BE2C (cell line): Measurements from ENCODE around the gene ABLIM2. TPM values are rescaled to one million over a fixed set of nuclear protein-coding genes. Genes with fewer than 3 reads are reported as not detected.

Experiments
- DNase-seq: peaks from one replicate; pipeline ENCODE4 v3.0.0-alpha.2; 2020
- H3K27me3 ChIP-seq: fragments of 250-450 bp; sonication (Bioruptor Pico); 2 replicates; pipeline ENCODE4 v1.5.1; 2020; ENCODE audit warnings: mild to moderate bottlenecking
- H3K36me3 ChIP-seq: fragments of 250-450 bp; sonication (Bioruptor Pico); 2 replicates; pipeline ENCODE4 v1.5.1; 2020; ENCODE audit warnings: mild to moderate bottlenecking
- H3K4me1 ChIP-seq: fragments of 250-450 bp; sonication (Bioruptor Pico); 2 replicates; pipeline ENCODE4 v1.5.1; 2020
- H3K4me3 ChIP-seq: 2 replicates; pipeline ENCODE4 v1.5.1; 2011; ENCODE audit warnings: low read depth, low read length
- H3K9me3 ChIP-seq: fragments of 250-450 bp; sonication (Bioruptor Pico); 2 replicates; pipeline ENCODE4 v1.5.1; 2020
- polyA plus RNA-seq: library from polyadenylated mRNA; unstranded; fragments of >200 nt; gene quantifications from one replicate; pipeline ENCODE4 v1.2.1, GENCODE V29; 2012; ENCODE audit warnings: low read depth, missing spikeins; ENCODE audit not compliant: insufficient read length, insufficient read depth
- TF ChIP-seq, protein P1 (sequence below): IDR thresholded peaks from 2 replicates; pipeline ENCODE4 v1.5.1; 2012; ENCODE audit warnings: mild to moderate bottlenecking, low read depth, low read length

ABLIM2 gene
- 10.1 TPM for polyA plus RNA-seq

DNA sequence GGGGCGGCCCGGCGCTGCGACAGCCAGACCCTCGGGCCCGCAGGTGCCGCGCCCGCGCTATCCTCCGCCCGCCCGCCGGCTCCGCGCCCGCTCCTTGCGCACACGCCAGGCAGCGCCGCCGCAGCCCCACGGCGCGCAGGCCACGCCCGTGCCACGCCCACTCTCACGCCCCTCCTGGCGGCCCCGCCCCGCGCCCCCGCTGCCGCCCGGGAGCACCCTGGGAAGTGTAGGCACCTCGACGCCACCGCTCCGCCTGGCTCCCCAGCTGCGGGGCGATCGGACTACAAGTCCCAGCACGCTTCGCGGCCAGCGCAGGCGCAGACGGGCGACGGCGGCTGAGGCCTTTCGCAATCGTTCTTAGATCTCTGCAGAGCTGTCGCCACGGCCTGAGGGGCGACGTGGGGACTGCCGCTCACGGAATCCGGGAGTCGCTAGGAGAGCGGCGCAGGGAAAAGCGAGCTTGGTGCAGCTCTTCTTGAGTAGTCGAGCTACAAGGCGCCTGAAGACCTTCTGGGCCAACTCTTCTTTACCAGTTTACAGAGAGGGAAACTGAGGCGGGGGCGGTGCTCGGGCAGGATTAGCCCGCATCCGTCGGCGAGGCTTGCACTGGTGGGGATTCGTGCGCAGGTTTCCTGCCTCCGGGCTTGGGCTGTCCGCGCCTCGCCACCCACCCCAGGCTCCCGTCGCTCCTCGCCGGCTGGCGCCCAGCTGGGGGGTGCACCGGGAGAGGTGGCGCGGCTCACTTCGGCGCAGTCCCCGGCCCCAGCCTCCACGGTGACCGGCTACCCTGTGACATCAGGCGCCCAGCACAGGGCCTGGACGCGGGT, at the start of gene ABLIM2:
ABLIM2 (minus strand) TSS at position 104 of the 827 bp plus-strand sequence. CDS start 124 bp downstream, outside the sequence.
- Histone ChIP-seq H3K27me3 (peaks cover 11% of the 10 kb centered on the region), H3K4me1 (no peaks in the 10 kb centered on the region), H3K9me3 (no peaks in the 10 kb centered on the region), H3K36me3 (no peaks in the 10 kb centered on the region), H3K4me3 (peak within 1 kb of the TSS; percentile 73)
- peak; percentile 99 for DNase-seq
- TF ChIP-seq, protein P1, sequence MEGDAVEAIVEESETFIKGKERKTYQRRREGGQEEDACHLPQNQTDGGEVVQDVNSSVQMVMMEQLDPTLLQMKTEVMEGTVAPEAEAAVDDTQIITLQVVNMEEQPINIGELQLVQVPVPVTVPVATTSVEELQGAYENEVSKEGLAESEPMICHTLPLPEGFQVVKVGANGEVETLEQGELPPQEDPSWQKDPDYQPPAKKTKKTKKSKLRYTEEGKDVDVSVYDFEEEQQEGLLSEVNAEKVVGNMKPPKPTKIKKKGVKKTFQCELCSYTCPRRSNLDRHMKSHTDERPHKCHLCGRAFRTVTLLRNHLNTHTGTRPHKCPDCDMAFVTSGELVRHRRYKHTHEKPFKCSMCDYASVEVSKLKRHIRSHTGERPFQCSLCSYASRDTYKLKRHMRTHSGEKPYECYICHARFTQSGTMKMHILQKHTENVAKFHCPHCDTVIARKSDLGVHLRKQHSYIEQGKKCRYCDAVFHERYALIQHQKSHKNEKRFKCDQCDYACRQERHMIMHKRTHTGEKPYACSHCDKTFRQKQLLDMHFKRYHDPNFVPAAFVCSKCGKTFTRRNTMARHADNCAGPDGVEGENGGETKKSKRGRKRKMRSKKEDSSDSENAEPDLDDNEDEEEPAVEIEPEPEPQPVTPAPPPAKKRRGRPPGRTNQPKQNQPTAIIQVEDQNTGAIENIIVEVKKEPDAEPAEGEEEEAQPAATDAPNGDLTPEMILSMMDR: no peak

DNA sequence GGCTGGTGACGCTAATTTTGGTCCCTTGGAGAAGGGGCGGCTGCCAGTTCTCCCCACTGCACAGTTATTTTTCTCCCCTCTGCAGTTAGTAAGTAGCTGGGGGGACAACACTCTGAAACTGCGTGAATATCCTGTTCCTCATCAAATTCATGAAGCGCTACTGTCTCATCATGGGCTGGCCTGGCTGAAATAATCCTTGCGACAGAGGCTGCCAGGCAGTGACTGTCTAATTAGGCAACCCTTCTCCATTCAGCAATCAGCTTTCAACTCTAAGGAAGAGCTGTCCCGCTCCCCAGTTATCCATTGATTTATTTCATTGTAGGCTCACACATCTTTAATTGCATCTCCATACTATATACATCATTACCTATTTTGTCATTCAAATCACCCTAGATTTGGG, 48.7 kb upstream of the ABLIM2 start:
- H3K27me3 ChIP-seq: no peaks in the 10 kb centered on the region
- peaks cover 23% of the 10 kb centered on the region for H3K4me1 ChIP-seq
- peaks cover 12% of the 10 kb centered on the region for H3K36me3 ChIP-seq
- TF ChIP-seq, protein P1: no peak
- no peak overlapping the region for H3K4me3 ChIP-seq
- no peaks in the 10 kb centered on the region for H3K9me3 ChIP-seq
- no peak for DNase-seq

DNA sequence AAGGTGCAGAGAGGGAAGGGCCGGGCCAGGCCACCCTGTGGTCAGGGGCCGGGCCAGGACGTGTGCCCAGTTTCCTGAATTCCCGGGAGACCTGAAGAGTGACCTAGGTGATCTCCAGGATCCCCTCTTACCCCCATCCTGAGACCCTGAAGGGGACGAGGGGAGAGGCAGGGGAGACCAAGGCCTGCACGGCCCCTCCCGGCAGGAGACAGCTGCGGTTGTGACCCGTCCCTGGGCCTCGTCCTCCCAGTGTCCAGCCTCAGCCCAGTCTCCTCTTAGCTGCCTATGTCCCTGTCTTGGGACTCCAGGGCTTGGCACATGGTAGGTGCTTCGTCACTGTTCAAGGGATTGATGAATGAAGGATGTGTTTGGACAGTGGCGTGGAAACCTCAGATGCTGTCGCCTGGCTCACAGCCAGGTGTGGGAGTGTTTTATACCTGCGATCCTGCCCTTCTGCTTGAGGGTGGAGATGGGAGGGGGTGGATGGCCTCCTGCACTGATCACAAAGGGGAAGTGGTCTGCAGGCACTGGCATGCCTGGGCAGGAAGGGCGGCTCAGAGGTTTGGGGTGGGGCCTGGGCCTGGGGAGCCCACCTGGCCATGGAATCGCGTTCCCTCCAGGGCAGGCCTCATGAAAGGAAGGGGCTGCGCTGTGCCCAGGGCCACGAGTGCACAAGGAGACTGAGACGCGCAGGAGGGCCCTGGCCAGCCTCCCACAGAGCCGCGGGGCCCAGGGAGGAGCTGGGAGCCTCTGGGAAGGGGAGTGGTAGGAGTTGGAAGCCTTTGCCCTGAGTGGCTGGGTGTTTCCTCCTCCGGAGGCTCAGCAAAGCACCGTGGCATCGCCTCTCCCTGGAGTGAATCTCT, 47.4 kb upstream of the ABLIM2 start:
- Histone ChIP-seq H3K4me1 (peaks cover 36% of the 10 kb centered on the region), H3K36me3 (peaks cover 12% of the 10 kb centered on the region), H3K4me3 (no peak overlapping the region), H3K9me3 (no peaks in the 10 kb centered on the region), H3K27me3 (no peaks in the 10 kb centered on the region)
- DNase-seq: no peak
- TF ChIP-seq, protein P1: no peak

DNA sequence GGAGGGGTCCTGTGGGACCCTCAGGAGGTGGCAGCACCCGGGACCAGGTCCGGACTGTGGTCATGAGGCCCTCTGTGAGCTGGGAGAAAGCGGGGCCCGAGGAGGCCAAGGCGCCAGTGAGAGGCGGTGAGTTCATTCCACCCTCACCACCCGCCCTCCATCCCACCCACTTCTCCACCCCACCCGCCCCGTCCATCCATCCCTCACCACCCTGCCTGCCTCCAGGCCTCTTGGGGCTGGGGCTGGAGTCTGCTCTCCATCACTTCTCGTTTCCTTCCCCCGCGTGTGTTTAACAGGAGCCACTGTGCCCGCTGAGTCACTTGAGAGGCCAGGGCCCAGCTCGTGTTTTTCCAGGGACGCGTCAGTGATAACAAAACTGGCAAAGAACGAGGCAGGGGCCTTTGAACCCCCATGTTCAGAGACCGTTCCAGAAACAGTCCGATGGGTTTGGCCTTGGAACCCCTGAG, 46.7 kb upstream of the ABLIM2 start:
- no peak overlapping the region for H3K4me3 ChIP-seq
- no peaks in the 10 kb centered on the region for H3K9me3 ChIP-seq
- TF ChIP-seq, protein P1: no peak
- peaks cover 12% of the 10 kb centered on the region for H3K36me3 ChIP-seq
- H3K27me3 ChIP-seq: no peaks in the 10 kb centered on the region
- H3K4me1 ChIP-seq: peaks cover 43% of the 10 kb centered on the region
- peak; percentile 53 for DNase-seq

DNA sequence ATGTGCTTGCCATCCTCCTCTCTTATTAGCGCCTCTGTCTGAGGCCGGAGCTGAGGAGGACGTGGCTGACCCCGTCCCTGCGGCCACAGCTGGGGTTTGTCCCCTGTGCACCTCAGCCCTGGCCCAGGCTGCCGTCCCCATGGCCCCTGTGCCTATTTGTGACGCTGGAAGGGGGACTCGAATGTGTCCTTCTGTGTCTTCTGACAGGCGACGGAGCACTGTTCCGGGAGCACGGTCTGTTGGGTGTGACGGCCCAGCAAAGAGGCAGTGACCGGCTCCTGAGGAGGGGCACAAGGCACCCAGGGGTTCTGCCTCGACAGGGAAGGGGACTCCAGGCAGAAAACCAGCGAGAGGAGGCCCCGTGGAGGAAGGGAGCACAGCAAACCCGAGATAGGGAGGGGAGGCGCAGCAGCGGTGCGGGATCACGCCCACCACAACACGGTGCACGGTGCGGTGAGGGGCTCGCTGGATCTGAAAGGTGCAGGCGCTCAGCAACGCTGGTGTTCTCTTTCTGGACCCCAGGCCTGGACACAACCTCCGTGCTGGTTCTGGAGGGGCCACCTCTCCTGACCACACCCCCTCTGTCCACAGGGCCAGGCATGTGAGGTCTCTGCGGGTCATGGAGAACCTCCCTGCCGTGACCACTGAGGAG, 46.1 kb upstream of the ABLIM2 start:
- H3K27me3 ChIP-seq: no peaks in the 10 kb centered on the region
- peaks cover 49% of the 10 kb centered on the region for H3K4me1 ChIP-seq
- H3K9me3 ChIP-seq: no peaks in the 10 kb centered on the region
- H3K4me3 ChIP-seq: no peak overlapping the region
- TF ChIP-seq, protein P1: no peak
- no peak for DNase-seq
- H3K36me3 ChIP-seq: peaks cover 12% of the 10 kb centered on the region
